ENCODE results near the gene LCN1. TPM values are rescaled to one million over a fixed set of nuclear protein-coding genes. Genes with fewer than 3 reads are reported as not detected.

The LCN1 gene
- total and polyA plus RNA-seq, 2 of the 8 experiments (the other 6 are each of a cell fraction or from before 2014, with no cell fraction given) = not detected

DNA sequence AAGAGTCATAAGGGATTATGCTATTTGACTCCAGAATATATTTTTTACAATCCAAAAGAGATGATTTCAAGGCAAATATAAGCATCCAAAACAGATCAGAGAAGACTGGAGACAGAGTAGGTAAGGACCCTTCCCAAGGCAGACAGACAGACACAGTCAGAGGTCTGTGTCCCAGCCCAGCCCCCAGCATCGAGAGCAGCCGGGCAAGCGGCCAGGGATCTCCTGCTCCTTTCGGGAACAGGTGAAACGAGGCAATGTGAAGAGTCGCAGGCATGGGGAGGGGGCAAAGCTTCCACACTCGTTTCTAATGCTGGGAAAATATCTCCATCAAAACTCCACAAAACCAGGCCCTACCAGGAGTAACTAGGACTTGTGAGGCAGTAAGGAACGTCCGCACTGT, 46.1 kb downstream of the LCN1 start (continued):
- no peak for TF ChIP-seq SRF (IDR thresholded peaks at IDR 0.05; ENCODE audit: low read depth, low read length)

Measured in H1 (cell line).